ENCODE data around the gene WNT3A.

DNA sequence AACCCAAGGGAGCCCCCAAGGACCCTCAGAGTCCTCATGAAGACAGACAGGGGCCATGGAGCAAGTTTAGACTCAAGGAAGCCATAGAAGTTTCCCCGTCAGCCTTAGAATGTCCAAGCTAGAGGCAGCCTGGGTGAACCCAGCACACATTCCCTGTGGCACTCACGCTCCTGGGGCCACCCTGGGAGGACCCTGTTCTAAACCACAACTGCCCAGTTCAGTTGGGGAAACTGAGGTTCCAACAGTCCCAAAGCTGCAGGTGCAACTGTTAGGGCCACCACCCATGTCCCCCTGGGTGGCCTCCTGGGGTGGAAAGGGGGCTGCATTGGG is 9.3 kb downstream of the WNT3A start:
- TF ChIP-seq MEF2A (IDR thresholded peaks at IDR 0.05; ENCODE audit: borderline replicate concordance, low read depth) (no peak), RAD21 (IDR thresholded peaks at IDR 0.05; ENCODE audit: low read length) (no peak), FOXJ3 (CRISPR knock-in tag; IDR thresholded peaks at IDR 0.05) (no peak), POLR2AphosphoS5 (IDR thresholded peaks at IDR 0.05; ENCODE audit: low read depth, low read length) (no peak), CHD2 (IDR thresholded peaks at IDR 0.05; ENCODE audit: low read length, partially characterized antibody) (no peak), CTCF (IDR thresholded peaks at IDR 0.05) (no peak), YY1 (IDR thresholded peaks at IDR 0.05; ENCODE audit: low read depth) (no peak), GATA2 (CRISPR knock-in tag; IDR thresholded peaks at IDR 0.05) (no peak)

Measured in SK-N-SH (cell line).